H1 (cell line): ENCODE measurements around the gene PHKG2. TPM values are rescaled to one million over a fixed set of nuclear protein-coding genes. Genes with fewer than 3 reads are reported as not detected.

Experiments
- CTCF ChIA-PET: fragments of 300-600 bp; sonication (Branson Sonifier 250); formaldehyde crosslinking; loops from one replicate; lab custom pipeline; 2021; ENCODE audit not compliant: partially characterized antibody; lab: Charles Lee
- POLR2A ChIA-PET: fragments of 300-600 bp; sonication (Branson Sonifier 250); formaldehyde crosslinking; loops from one replicate; lab custom pipeline; 2021; ENCODE audit warnings: inconsistent platforms; ENCODE audit not compliant: partially characterized antibody; lab: Charles Lee
- DNase-seq, 2 experiments: peaks; one replicate each; pipeline versions ENCODE4 v3.0.0 to v3.0.0-alpha.2; 2010 to 2022; ENCODE audit warnings: low spot score in 2 of 2, low read depth in 1 of 2, mixed read lengths in 1 of 2
- FAIRE-seq: peaks from 2 replicates; lab custom pipeline; 2011; peaks lifted over from hg19 to GRCh38; lab: Jason Lieb, UNC
- H2AFZ ChIP-seq: 2 replicates; pipeline ENCODE4 v1.8.1; 2012; ENCODE audit warnings: low read length, inconsistent platforms
- H2AK5ac ChIP-seq: 2 replicates; pipeline ENCODE4 v1.6.1; 2013; ENCODE audit warnings: low read depth, low read length
- H2BK120ac ChIP-seq: replicated peaks from 2 replicates; pipeline ENCODE3; 2013; ENCODE audit warnings: low read depth, low read length, inconsistent platforms
- H2BK12ac ChIP-seq: 2 replicates; pipeline ENCODE4 v1.6.1; 2013; ENCODE audit warnings: low read depth, low read length
- H2BK15ac ChIP-seq: 2 replicates; pipeline ENCODE4 v1.6.1; 2013; ENCODE audit warnings: low read length
- H2BK20ac ChIP-seq: 2 replicates; pipeline ENCODE4 v1.6.1; 2013; ENCODE audit warnings: low read length
- H2BK5ac ChIP-seq: 2 replicates; pipeline ENCODE4 v1.6.1; 2013; ENCODE audit warnings: low read depth, low read length
- H3K14ac ChIP-seq: 2 replicates; pipeline ENCODE4 v1.6.1; 2013; ENCODE audit warnings: inconsistent platforms; ENCODE audit not compliant: insufficient read length
- H3K18ac ChIP-seq: 2 replicates; pipeline ENCODE4 v1.6.1; 2013; ENCODE audit warnings: low read length; ENCODE audit errors: extremely low read depth
- H3K23ac ChIP-seq: 2 replicates; pipeline ENCODE4 v1.6.1; 2013; ENCODE audit warnings: inconsistent platforms; ENCODE audit not compliant: insufficient read length
- H3K23me2 ChIP-seq: 2 replicates; pipeline ENCODE4 v1.6.1; 2013; ENCODE audit warnings: low read depth, low read length
- H3K27ac ChIP-seq: 2 replicates; pipeline ENCODE4 v1.6.1; 2011; ENCODE audit warnings: low read depth, low read length, inconsistent platforms
- H3K27me3 ChIP-seq, 4 experiments: replicated peaks in 1 of 4; 1 replicate in 1 of 4; 2 replicates in 3 of 4; pipeline versions ENCODE4 v1.6.1 to v1.8.1; 2011 to 2013; ENCODE audit warnings: low read length in 3 of 4, mild to moderate bottlenecking in 3 of 4, inconsistent platforms in 2 of 4, mixed read lengths in 2 of 4, moderate library complexity in 1 of 4; ENCODE audit not compliant: control insufficient read depth in 3 of 4, insufficient read depth in 3 of 4; ENCODE audit errors: extremely low read depth in 1 of 4
- H3K36me3 ChIP-seq, 4 experiments: 2 replicates each; pipeline versions ENCODE4 v1.6.1 to v1.8.1; 2011 to 2013; ENCODE audit warnings: mild to moderate bottlenecking in 4 of 4, low read length in 3 of 4, moderate library complexity in 2 of 4, control low read depth in 1 of 4, inconsistent platforms in 1 of 4; ENCODE audit not compliant: insufficient read depth in 4 of 4, control insufficient read depth in 2 of 4
- H3K4ac ChIP-seq: replicated peaks from 2 replicates; pipeline ENCODE3; 2013; ENCODE audit warnings: low read length, low read depth, mixed read lengths, inconsistent platforms; ENCODE audit not compliant: insufficient read length
- H3K4me1 ChIP-seq, 4 experiments: replicated peaks in 1 of 4; 1 replicate in 1 of 4; 2 replicates in 3 of 4; pipeline versions ENCODE4 v1.6.1 to v1.8.1; 2011 to 2013; ENCODE audit warnings: low read length in 3 of 4, inconsistent platforms in 2 of 4, mixed read lengths in 1 of 4; ENCODE audit not compliant: insufficient read depth in 4 of 4, control insufficient read depth in 3 of 4
- H3K4me2 ChIP-seq, 2 experiments: 2 replicates each; pipeline versions ENCODE4 v1.6.1 to v1.8.1; 2011 to 2013; ENCODE audit warnings: low read depth in 2 of 2, low read length in 2 of 2, control low read depth in 1 of 2, inconsistent platforms in 1 of 2, mild to moderate bottlenecking in 1 of 2; ENCODE audit not compliant: insufficient read depth in 1 of 2
- H3K4me3 ChIP-seq, 4 experiments: fragments of 200-600, 300-600 bp in 1 of 4; sonication (generic), shearing (Covaris generic), sonication (Bioruptor Twin) in 1 of 4; 2 replicates each; pipeline versions ENCODE4 v1.5.1 to v1.8.1; 2011 to 2016; ENCODE audit warnings: low read length in 4 of 4, low read depth in 3 of 4, control low read depth in 2 of 4, inconsistent platforms in 2 of 4, mild to moderate bottlenecking in 2 of 4, mixed read lengths in 1 of 4, moderate library complexity in 1 of 4; ENCODE audit not compliant: insufficient read depth in 2 of 4; ENCODE audit errors: extremely low read depth in 1 of 4
- H3K56ac ChIP-seq: replicated peaks from 2 replicates; pipeline ENCODE3; 2013; ENCODE audit warnings: low read depth, mild to moderate bottlenecking, mixed read lengths, low read length, inconsistent platforms; ENCODE audit not compliant: insufficient read length
- H3K79me1 ChIP-seq: 2 replicates; pipeline ENCODE4 v1.6.1; 2013; ENCODE audit warnings: low read depth, low read length, control low read depth
- H3K79me2 ChIP-seq, 2 experiments: 2 replicates each; pipeline versions ENCODE4 v1.6.1 to v1.8.1; 2012 to 2013; ENCODE audit warnings: low read length in 2 of 2, mild to moderate bottlenecking in 2 of 2, inconsistent platforms in 1 of 2; ENCODE audit not compliant: insufficient read depth in 2 of 2, control insufficient read depth in 1 of 2
- H3K9ac ChIP-seq, 4 experiments: replicated peaks in 1 of 4; 1 replicate in 1 of 4; 2 replicates in 3 of 4; pipeline versions ENCODE4 v1.6.1 to v1.8.1; 2011 to 2013; ENCODE audit warnings: low read depth in 3 of 4, low read length in 3 of 4, control low read depth in 2 of 4, mild to moderate bottlenecking in 2 of 4, moderate library complexity in 2 of 4, inconsistent platforms in 1 of 4; ENCODE audit errors: extremely low read depth in 1 of 4
- H3K9me3 ChIP-seq, 2 experiments: 2 replicates each; pipeline versions ENCODE4 v1.6.1 to v1.8.1; 2012 to 2013; ENCODE audit warnings: mild to moderate bottlenecking in 2 of 2, moderate library complexity in 2 of 2, control low read depth in 1 of 2, inconsistent platforms in 1 of 2, low read depth in 1 of 2, low read length in 1 of 2, mixed read lengths in 1 of 2; ENCODE audit not compliant: insufficient read depth in 2 of 2
- H4K20me1 ChIP-seq, 2 experiments: replicated peaks in 1 of 2; 2 replicates each; pipeline versions ENCODE3 to v1.8.1; 2011 to 2013; ENCODE audit warnings: inconsistent platforms in 2 of 2, low read length in 2 of 2, mild to moderate bottlenecking in 1 of 2; ENCODE audit not compliant: insufficient read depth in 2 of 2, control insufficient read depth in 1 of 2
- H4K5ac ChIP-seq: 2 replicates; pipeline ENCODE4 v1.6.1; 2013; ENCODE audit warnings: low read length, low read depth, mixed read lengths, inconsistent platforms; ENCODE audit not compliant: insufficient read length
- H4K8ac ChIP-seq: 2 replicates; pipeline ENCODE4 v1.8.0; 2013; ENCODE audit warnings: mild to moderate bottlenecking, moderate library complexity, low read length, inconsistent platforms; ENCODE audit not compliant: insufficient read depth; ENCODE audit errors: extremely low read depth
- H4K91ac ChIP-seq: replicated peaks from 2 replicates; pipeline ENCODE3; 2013; ENCODE audit warnings: low read length, mixed read lengths, inconsistent platforms; ENCODE audit not compliant: insufficient read length
- CBX5 ChIP-seq: fragments of 300-800, 300-1000 bp; sonication (generic); IDR thresholded peaks from 2 replicates; pipeline ENCODE4 v1.7.1; 2016; ENCODE audit warnings: antibody characterized with exemption, low read length, low read depth
- EP300 ChIP-seq, 2 experiments: IDR thresholded peaks; 1 replicate in 1 of 2; 2 replicates in 1 of 2; pipeline ENCODE4 v1.6.1; 2011 to 2012; ENCODE audit warnings: low read depth in 2 of 2, low read length in 2 of 2, mild to moderate bottlenecking in 2 of 2, borderline replicate concordance in 1 of 2, inconsistent platforms in 1 of 2, moderate library complexity in 1 of 2
- HDAC2 ChIP-seq, 2 experiments: fragments of 300-600 bp in 1 of 2; sonication (generic) in 1 of 2; IDR thresholded peaks; 2 replicates each; pipeline ENCODE4 v1.6.1; 2011 to 2012; ENCODE audit warnings: low read depth in 2 of 2, low read length in 2 of 2, mild to moderate bottlenecking in 2 of 2, moderate library complexity in 2 of 2, borderline replicate concordance in 1 of 2, inconsistent platforms in 1 of 2
- HDAC6 ChIP-seq: IDR thresholded peaks from one replicate; pipeline ENCODE4 v1.7.1; 2012; ENCODE audit warnings: low read depth, mild to moderate bottlenecking, inconsistent platforms, low read length, moderate library complexity
- RBBP5 ChIP-seq: IDR thresholded peaks from 2 replicates; pipeline ENCODE4 v1.7.1; 2012; ENCODE audit warnings: low read depth, mild to moderate bottlenecking, inconsistent platforms, low read length, moderate library complexity, borderline replicate concordance
- SIRT6 ChIP-seq: IDR thresholded peaks from one replicate; pipeline ENCODE4 v1.7.1; 2012; ENCODE audit warnings: low read length, inconsistent platforms
- TBP ChIP-seq: IDR thresholded peaks from 2 replicates; pipeline ENCODE4 v1.6.1; 2011; ENCODE audit warnings: low read depth, low read length, improper control_type of control experiment
- ZNF274 ChIP-seq: IDR thresholded peaks from 2 replicates; pipeline ENCODE4 v1.7.0; 2012; ENCODE audit warnings: low read length, borderline replicate concordance; ENCODE audit errors: extremely low read depth
- WGBS, 2 experiments: shearing (Covaris generic) in 1 of 2; methylation state at CpG; one replicate each; pipeline versions ENCODE4 v1.1.6 to v1.1.7; 2013 to 2015; ENCODE audit warnings: low lambda C conversion rate in 2 of 2, mixed read lengths in 2 of 2, inconsistent platforms in 1 of 2, low coverage in 1 of 2, missing lambda C conversion rate in 1 of 2; ENCODE audit not compliant: insufficient replicate concordance in 2 of 2, insufficient coverage in 1 of 2, insufficient read length in 1 of 2; ENCODE audit errors: extremely low coverage in 1 of 2, missing lambda C conversion rate in 1 of 2; 5-methylcytosine and 5-hydroxymethylcytosine counted together
- polyA plus RNA-seq, 7 experiments: library from polyadenylated mRNA; depleted of rRNA in 3 of 7; stranded (reverse) in 5 of 7; unstranded in 2 of 7; fragments of >200 nt in 5 of 7; fragments of 200-250 nt in 2 of 7; gene quantifications; 1 replicate in 5 of 7; 2 replicates in 1 of 7; 4 replicates in 1 of 7; pipeline versions ENCODE4 v1.2.1 to v1.2.3, GENCODE V29; 2011 to 2013; ENCODE audit warnings: missing spikeins in 2 of 7, mixed read lengths in 2 of 7
- total RNA-seq: library from RNA; stranded (reverse); fragmentation: NEBNext Ultra II Directional; extraction: Animal tissue kit (Norgen Biotek cat#: 25700); gene quantifications from 2 replicates; pipeline ENCODE4 v1.2.1, GENCODE V29; 2021

The PHKG2 gene
- total and polyA plus RNA-seq, 2 of the 8 experiments (the other 6 are each of a cell fraction or from before 2014, with no cell fraction given) = 36.0 to 53.4 TPM

DNA sequence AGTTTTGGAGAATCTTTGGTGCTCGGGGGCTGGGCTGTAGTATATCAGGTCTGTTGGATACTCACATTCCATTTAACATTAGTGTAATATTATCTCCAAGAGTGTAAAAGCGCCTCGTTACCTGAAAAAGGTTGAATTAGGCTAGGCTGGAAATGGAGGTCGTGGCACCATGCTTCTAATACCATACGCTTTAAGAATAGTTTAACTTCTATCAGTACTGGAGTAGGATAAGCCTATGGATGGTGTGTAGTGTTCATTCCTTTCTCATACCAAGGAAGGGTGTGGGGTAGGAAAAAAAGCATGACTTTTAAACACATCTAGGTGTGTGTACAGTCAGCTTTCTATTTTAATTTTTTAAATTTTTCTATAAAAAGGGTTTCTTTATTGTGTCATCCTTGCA, 47.3 kb upstream of the PHKG2 start:
- H4K91ac ChIP-seq = no peak overlapping the region
- no peak overlapping the region for H3K27ac ChIP-seq
- DNase-seq (no peak), FAIRE-seq (no peak)
- H4K20me1 ChIP-seq = peaks cover 5 to 14% of the 10 kb centered on the region in 2 experiments
- ChIA-PET POLR2A (interaction anchor here (0.9 to 4.7 kb wide), 5 partner anchors 10 to 85 kb away, joined by 3 to 26 read pairs (median 21); partner anchors contain the start of gene PHKG2), CTCF (interaction anchor here (1.6 kb wide), 1 partner anchor 18 kb away, joined by 4 read pairs; no protein-coding TSS in a partner anchor)
- no peak overlapping the region for H2BK15ac ChIP-seq
- H2BK120ac ChIP-seq = no peak overlapping the region
- H2AFZ ChIP-seq = no peak overlapping the region
- H2AK5ac ChIP-seq = no peak overlapping the region
- H4K5ac ChIP-seq = no peak overlapping the region
- H2BK5ac ChIP-seq = no peak overlapping the region
- no peak overlapping the region for H3K4me3 ChIP-seq
- H3K79me1 ChIP-seq = peaks cover 6% of the 10 kb centered on the region; the same call in 1 of the 2 replicates
- H3K27me3 ChIP-seq = peaks cover 0 to 13% (median 10%) of the 10 kb centered on the region in 4 experiments; a peak in 6 of 7 replicates
- H3K36me3 ChIP-seq = peaks cover 12 to 36% (median 33%) of the 10 kb centered on the region in 4 experiments
- H3K56ac ChIP-seq = no peak overlapping the region
- H3K79me2 ChIP-seq = peaks cover 0 to 27% of the 10 kb centered on the region in 2 experiments; a peak in 3 of 4 replicates
- peaks cover 5% of the 10 kb centered on the region for H3K23me2 ChIP-seq
- H2BK12ac ChIP-seq = no peak overlapping the region
- no peak overlapping the region for H4K8ac ChIP-seq
- no peak overlapping the region for H3K4me2 ChIP-seq
- no peak overlapping the region for H3K18ac ChIP-seq
- H3K23ac ChIP-seq = no peak overlapping the region
- no peak overlapping the region for H3K4ac ChIP-seq
- H3K14ac ChIP-seq = no peak overlapping the region
- TF ChIP-seq CBX5 = no peak
- TF ChIP-seq SIRT6 = no peak
- no peak for TF ChIP-seq ZNF274
- TF ChIP-seq TBP = no peak
- no peak for TF ChIP-seq EP300 (IDR thresholded peaks at IDR 0.05; ENCODE audit: borderline replicate concordance in 1 of 2, low read depth in 2 of 2, low read length in 2 of 2)
- no peak for TF ChIP-seq HDAC2 (IDR thresholded peaks at IDR 0.05; ENCODE audit: borderline replicate concordance in 1 of 2, low read depth in 2 of 2, low read length in 2 of 2)
- no peak for TF ChIP-seq HDAC6
- TF ChIP-seq RBBP5 = no peak
- no peak overlapping the region for H3K9ac ChIP-seq
- H3K9me3 ChIP-seq = no peaks in the 10 kb centered on the region
- WGBS, 2 experiments = 94% methylated on average over 5 of the region's 5 CpGs; no CpG with 5 or more reads in 1 of the 2 experiments
- H2BK20ac ChIP-seq = no peak overlapping the region
- H3K4me1 ChIP-seq = peaks cover 0 to 4% (median 3%) of the 10 kb centered on the region in 4 experiments; a peak in 5 of 7 replicates
